ENCODE data around the gene COL24A1.

GRCh38 chr1:86068271-86068721 is 88.3 kb downstream of the COL24A1 start:
- no peak for TF ChIP-seq CTCF (IDR thresholded peaks at IDR 0.05)
- TF ChIP-seq POLR2A (IDR thresholded peaks at IDR 0.05), result no peak
